PC-3 (cell line): ENCODE measurements around the gene DLL3.

Experiments used
- EZH2 ChIP-seq: fragments of 300-600 bp; sonication (generic); IDR thresholded peaks from one replicate; pipeline ENCODE4 v1.6.1; 2017; ENCODE audit warnings: antibody characterized with exemption, mild to moderate bottlenecking, low read length; ENCODE audit not compliant: unreplicated experiment
- EZH2phosphoT487 ChIP-seq: fragments of 300-600 bp; sonication (generic); IDR thresholded peaks from 2 replicates; pipeline ENCODE4 v1.6.1; 2018; ENCODE audit warnings: mild to moderate bottlenecking, antibody characterized with exemption, low read length, borderline replicate concordance
- TF ChIP-seq, protein P1 (sequence below): fragments of 300-600 bp; sonication (generic); conservative IDR thresholded peaks from 2 replicates; pipeline ENCODE4 v1.5.1; 2017; ENCODE audit warnings: antibody characterized with exemption, low read depth, mild to moderate bottlenecking, low read length

- TF ChIP-seq, protein P1, sequence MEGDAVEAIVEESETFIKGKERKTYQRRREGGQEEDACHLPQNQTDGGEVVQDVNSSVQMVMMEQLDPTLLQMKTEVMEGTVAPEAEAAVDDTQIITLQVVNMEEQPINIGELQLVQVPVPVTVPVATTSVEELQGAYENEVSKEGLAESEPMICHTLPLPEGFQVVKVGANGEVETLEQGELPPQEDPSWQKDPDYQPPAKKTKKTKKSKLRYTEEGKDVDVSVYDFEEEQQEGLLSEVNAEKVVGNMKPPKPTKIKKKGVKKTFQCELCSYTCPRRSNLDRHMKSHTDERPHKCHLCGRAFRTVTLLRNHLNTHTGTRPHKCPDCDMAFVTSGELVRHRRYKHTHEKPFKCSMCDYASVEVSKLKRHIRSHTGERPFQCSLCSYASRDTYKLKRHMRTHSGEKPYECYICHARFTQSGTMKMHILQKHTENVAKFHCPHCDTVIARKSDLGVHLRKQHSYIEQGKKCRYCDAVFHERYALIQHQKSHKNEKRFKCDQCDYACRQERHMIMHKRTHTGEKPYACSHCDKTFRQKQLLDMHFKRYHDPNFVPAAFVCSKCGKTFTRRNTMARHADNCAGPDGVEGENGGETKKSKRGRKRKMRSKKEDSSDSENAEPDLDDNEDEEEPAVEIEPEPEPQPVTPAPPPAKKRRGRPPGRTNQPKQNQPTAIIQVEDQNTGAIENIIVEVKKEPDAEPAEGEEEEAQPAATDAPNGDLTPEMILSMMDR: no peak
- TF ChIP-seq EZH2phosphoT487: no peak
- no peak for TF ChIP-seq EZH2
Measured at GRCh38 chr19:39498798-39499642, at the start of gene DLL3.
